Measurements from ENCODE around the gene GPR4. TPM values are rescaled to one million over a fixed set of nuclear protein-coding genes. Genes with fewer than 3 reads are reported as not detected.
A peak's percentile ranks its signal among the peaks of the same experiment; 100 is the strongest.

Gene GPR4
- total and polyA plus RNA-seq, 2 of the 4 experiments (the other 2 are of a cell fraction), result 0.02 TPM; not detected in 1

- H2AK9ac ChIP-seq (replicated peaks; ENCODE audit: low read depth, low read length, poor library complexity), result peak within 1 kb of the TSS; percentile 95
- H3K23ac ChIP-seq (ENCODE audit: low read depth, low read length), result peak within 1 kb of the TSS; percentile 61
- H4K20me1 ChIP-seq (ENCODE audit: insufficient read depth, low read length), result peaks cover 3% of the 10 kb centered on the region; the same call in 1 of the 2 replicates
- ChIA-PET POLR2A (ENCODE audit: unreplicated experiment) (no interaction called here), CTCF (interaction anchor here (0.6 kb wide), 1 partner anchor 8 kb away, joined by 3 read pairs; no protein-coding TSS in a partner anchor)
- H2BK15ac ChIP-seq (ENCODE audit: low read depth, low read length), result peak within 1 kb of the TSS; percentile 34; the same call in 1 of the 3 replicates
- H4K91ac ChIP-seq (ENCODE audit: insufficient read depth, low read depth, low read length), result peak within 1 kb of the TSS; percentile 83
- no peaks in the 10 kb centered on the region for H3K27me3 ChIP-seq (ENCODE audit: control insufficient read depth, insufficient read depth, low read length)
- peak within 1 kb of the TSS; percentile 61; the same call in 1 of the 2 replicates for H3K18ac ChIP-seq (ENCODE audit: low read depth, low read length)
- intact Hi-C loops (cut with micrococcal nuclease), result no loop called here
- peak within 1 kb of the TSS; percentile 91 for H3K9ac ChIP-seq (ENCODE audit: low read depth, low read length)
- ATAC-seq (ENCODE audit: low read depth) (peak; percentile 61), DNase-seq (no peak)
- H3K4me1 ChIP-seq (ENCODE audit: control insufficient read depth, insufficient read depth, low read length), result peaks cover 18% of the 10 kb centered on the region
- no TSS peak for BruUV-seq (replicated peaks)
- peak within 1 kb of the TSS; percentile 82 for H3K4me2 ChIP-seq (ENCODE audit: low read depth, low read length)
- H2BK5ac ChIP-seq (ENCODE audit: low read depth, low read length, poor library complexity, severe bottlenecking), result peak within 1 kb of the TSS; percentile 73
- TF ChIP-seq MAFK (IDR thresholded peaks at IDR 0.05; ENCODE audit: low read depth, low read length) (no peak), RCOR1 (IDR thresholded peaks at IDR 0.05; ENCODE audit: insufficient replicate concordance, low read length) (no peak), CTCF (conservative IDR thresholded peaks at IDR 0.05; ENCODE audit: low read depth, low read length) (no peak; the same call in 1 of the 2 replicates), USF2 (IDR thresholded peaks at IDR 0.05; ENCODE audit: low read depth, low read length) (no peak), RAD21 (IDR thresholded peaks at IDR 0.05; ENCODE audit: low read length) (no peak), RFX5 (IDR thresholded peaks at IDR 0.05; ENCODE audit: low read depth, low read length) (no peak)
- H3K9me3 ChIP-seq (ENCODE audit: control insufficient read depth, insufficient read depth, low read length), result no peaks in the 10 kb centered on the region
- in situ Hi-C loops (cut with MboI; ENCODE audit: low sequenced_read_pairs), result no loop called here
- peak within 1 kb of the TSS; percentile 72 for H2AK5ac ChIP-seq (ENCODE audit: low read depth, low read length)
- peak within 1 kb of the TSS; percentile 73 for H3K4me3 ChIP-seq (ENCODE audit: insufficient read depth, low read depth, low read length)
- H3K4ac ChIP-seq (ENCODE audit: low read depth, low read length), result peak within 1 kb of the TSS; percentile 76
- WGBS, 2 experiments (ENCODE audit: extremely low coverage in 2 of 2, insufficient read length in 1 of 2), result 3% methylated on average over 8 of the region's 52 CpGs; no CpG with 5 or more reads in 1 of the 2 experiments
- H2BK120ac ChIP-seq (ENCODE audit: low read depth, low read length), result peak within 1 kb of the TSS; percentile 51
- peak within 1 kb of the TSS; percentile 16; the same call in 1 of the 2 replicates for H2BK20ac ChIP-seq (ENCODE audit: low read depth, low read length)
- peak within 1 kb of the TSS; percentile 95 for H4K5ac ChIP-seq (ENCODE audit: low read depth, low read length)
- dilution Hi-C loops (cut with HindIII; ENCODE audit: low sequenced_read_pairs, unreplicated experiment), result no loop called here
- peaks cover 14 to 35% of the 10 kb centered on the region in 2 experiments for H3K79me1 ChIP-seq (ENCODE audit: low read depth in 1 of 2, low read length in 2 of 2)
- peak within 1 kb of the TSS; percentile 93 for H3K14ac ChIP-seq (replicated peaks; ENCODE audit: low read depth, low read length)
- no peaks in the 10 kb centered on the region for H3K9me1 ChIP-seq (ENCODE audit: insufficient read depth, low read length)
- H3K27ac ChIP-seq (ENCODE audit: insufficient read depth, low read length), result peak within 1 kb of the TSS; percentile 51
- peak within 1 kb of the TSS; percentile 94 for H2AFZ ChIP-seq (replicated peaks; ENCODE audit: low read length, poor library complexity)
- H4K8ac ChIP-seq (ENCODE audit: low read depth in 2 of 2, low read length in 2 of 2), result peak within 1 kb of the TSS; percentile 83 to 89
- peak within 1 kb of the TSS; percentile 70 for H3K56ac ChIP-seq (ENCODE audit: extremely low read depth, insufficient read depth, low read length)
- H3K36me3 ChIP-seq (ENCODE audit: control insufficient read depth, insufficient read depth, low read length), result peaks cover under 1% of the 10 kb centered on the region; the same call in 1 of the 2 replicates
Measured at GRCh38 chr19:45638930-45639729, 37.1 kb upstream of the GPR4 start, which contains the start of gene EML2. TSS of gene EML2 (minus strand) at chr19:45639397. CDS start at chr19:45639376, 21 bp downstream.
